ENCODE data around the gene BSPRY.

- TF ChIP-seq, protein P1, sequence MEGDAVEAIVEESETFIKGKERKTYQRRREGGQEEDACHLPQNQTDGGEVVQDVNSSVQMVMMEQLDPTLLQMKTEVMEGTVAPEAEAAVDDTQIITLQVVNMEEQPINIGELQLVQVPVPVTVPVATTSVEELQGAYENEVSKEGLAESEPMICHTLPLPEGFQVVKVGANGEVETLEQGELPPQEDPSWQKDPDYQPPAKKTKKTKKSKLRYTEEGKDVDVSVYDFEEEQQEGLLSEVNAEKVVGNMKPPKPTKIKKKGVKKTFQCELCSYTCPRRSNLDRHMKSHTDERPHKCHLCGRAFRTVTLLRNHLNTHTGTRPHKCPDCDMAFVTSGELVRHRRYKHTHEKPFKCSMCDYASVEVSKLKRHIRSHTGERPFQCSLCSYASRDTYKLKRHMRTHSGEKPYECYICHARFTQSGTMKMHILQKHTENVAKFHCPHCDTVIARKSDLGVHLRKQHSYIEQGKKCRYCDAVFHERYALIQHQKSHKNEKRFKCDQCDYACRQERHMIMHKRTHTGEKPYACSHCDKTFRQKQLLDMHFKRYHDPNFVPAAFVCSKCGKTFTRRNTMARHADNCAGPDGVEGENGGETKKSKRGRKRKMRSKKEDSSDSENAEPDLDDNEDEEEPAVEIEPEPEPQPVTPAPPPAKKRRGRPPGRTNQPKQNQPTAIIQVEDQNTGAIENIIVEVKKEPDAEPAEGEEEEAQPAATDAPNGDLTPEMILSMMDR (IDR thresholded peaks at IDR 0.05; ENCODE audit: insufficient read depth, low read length, poor library complexity, severe bottlenecking) = no peak
- no peak for TF ChIP-seq EZH2phosphoT487 (conservative IDR thresholded peaks at IDR 0.05; ENCODE audit: low read length)
Observed at GRCh38 chr9:113364951-113365350, 15.6 kb downstream of the BSPRY start.

Measured in SU-DHL-6 (cell line).